DND-41 (cell line): ENCODE measurements around the gene ORM2.

Source experiments
- ATAC-seq: fragments of 200-7000 bp; cut with Tn5 transposase; 3 replicates; pipeline ENCODE4 v1.9.1; 2021; ENCODE audit warnings: low read depth; ENCODE audit not compliant: insufficient read depth
- DNase-seq: peaks from one replicate; pipeline ENCODE4 v3.0.0-alpha.2; 2020
- H2AFZ ChIP-seq: 2 replicates; pipeline ENCODE4 v1.6.0; 2012; ENCODE audit warnings: low read depth, low read length
- H3K27ac ChIP-seq: 2 replicates; pipeline ENCODE4 v1.5.1; 2012; ENCODE audit warnings: low read length, inconsistent platforms
- H3K27me3 ChIP-seq: fragments of 200-600 bp; sonication (generic); 2 replicates; pipeline ENCODE4 v1.6.0; 2012; ENCODE audit warnings: low read length, mild to moderate bottlenecking, inconsistent platforms; ENCODE audit not compliant: insufficient read depth, poor library complexity
- H3K36me3 ChIP-seq: 2 replicates; pipeline ENCODE4 v1.5.1; 2012; ENCODE audit warnings: low read length, inconsistent platforms; ENCODE audit not compliant: insufficient read depth
- H3K4me1 ChIP-seq: 2 replicates; pipeline ENCODE4 v1.5.1; 2012; ENCODE audit warnings: mild to moderate bottlenecking, low read length; ENCODE audit not compliant: insufficient read depth
- H3K4me2 ChIP-seq: 2 replicates; pipeline ENCODE4 v1.6.0; 2012; ENCODE audit warnings: mild to moderate bottlenecking, moderate library complexity, low read length, inconsistent platforms; ENCODE audit not compliant: insufficient read depth
- H3K4me3 ChIP-seq, 2 experiments: fragments of 200-600 bp in 1 of 2; shearing (Covaris generic) in 1 of 2; 2 replicates each; pipeline ENCODE4 v1.5.1; 2012 to 2016; ENCODE audit warnings: inconsistent platforms in 2 of 2, low read length in 2 of 2, mild to moderate bottlenecking in 2 of 2, low read depth in 1 of 2, moderate library complexity in 1 of 2
- H3K79me2 ChIP-seq: 2 replicates; pipeline ENCODE4 v1.6.0; 2012; ENCODE audit warnings: low read length, inconsistent platforms; ENCODE audit not compliant: insufficient read depth
- H3K9ac ChIP-seq: 2 replicates; pipeline ENCODE4 v1.6.0; 2012; ENCODE audit warnings: low read depth, mild to moderate bottlenecking, inconsistent platforms, low read length, moderate library complexity
- H3K9me3 ChIP-seq: 2 replicates; pipeline ENCODE4 v1.5.1; 2012; ENCODE audit warnings: low read length, moderate library complexity, mild to moderate bottlenecking, inconsistent platforms; ENCODE audit not compliant: insufficient read depth, severe bottlenecking
- H4K20me1 ChIP-seq: 2 replicates; pipeline ENCODE4 v1.6.0; 2012; ENCODE audit warnings: low read length; ENCODE audit not compliant: insufficient read depth
- CTCF ChIP-seq: IDR thresholded peaks from 2 replicates; pipeline ENCODE4 v1.5.1; 2012; ENCODE audit warnings: borderline replicate concordance, low read length, moderate library complexity, mild to moderate bottlenecking; ENCODE audit not compliant: poor library complexity, severe bottlenecking; ENCODE audit errors: extremely low read depth
- EZH2 ChIP-seq: IDR thresholded peaks from 3 replicates; pipeline ENCODE4 v1.6.1; 2012; ENCODE audit warnings: borderline replicate concordance, low read depth, mild to moderate bottlenecking, moderate library complexity, low read length, inconsistent platforms; ENCODE audit not compliant: severe bottlenecking

The ORM2 gene

GRCh38 chr9:114287001-114287762, 42.5 kb upstream of the ORM2 start:
- H4K20me1 ChIP-seq: no peaks in the 10 kb centered on the region
- no peaks in the 10 kb centered on the region for H3K4me1 ChIP-seq
- H3K4me3 ChIP-seq: no peak overlapping the region
- DNase-seq: no peak
- no peaks in the 10 kb centered on the region for H3K36me3 ChIP-seq
- H3K27ac ChIP-seq: no peak overlapping the region
- H2AFZ ChIP-seq: no peak overlapping the region
- H3K79me2 ChIP-seq: no peaks in the 10 kb centered on the region
- H3K4me2 ChIP-seq: no peak overlapping the region
- TF ChIP-seq EZH2 (no peak), CTCF (no peak)
- no peaks in the 10 kb centered on the region for H3K27me3 ChIP-seq
- no peak for ATAC-seq
- H3K9ac ChIP-seq: no peak overlapping the region
- no peaks in the 10 kb centered on the region for H3K9me3 ChIP-seq

GRCh38 chr9:114287763-114288192, 41.9 kb upstream of the ORM2 start:
- Histone ChIP-seq H3K27ac (no peak overlapping the region), H3K36me3 (no peaks in the 10 kb centered on the region), H3K27me3 (no peaks in the 10 kb centered on the region), H3K4me1 (no peaks in the 10 kb centered on the region), H3K9ac (no peak overlapping the region), H2AFZ (no peak overlapping the region), H3K4me3 (no peak overlapping the region), H4K20me1 (no peaks in the 10 kb centered on the region), H3K4me2 (no peak overlapping the region), H3K79me2 (no peaks in the 10 kb centered on the region), H3K9me3 (no peaks in the 10 kb centered on the region)
- DNase-seq: no peak
- TF ChIP-seq EZH2 (no peak), CTCF (no peak)
- ATAC-seq: no peak

- no peak overlapping the region for H3K27ac ChIP-seq
- H3K9ac ChIP-seq: no peak overlapping the region
- no peak overlapping the region for H3K4me3 ChIP-seq
- no peaks in the 10 kb centered on the region for H3K79me2 ChIP-seq
- H3K27me3 ChIP-seq: no peaks in the 10 kb centered on the region
- no peak for DNase-seq
- H3K4me1 ChIP-seq: no peaks in the 10 kb centered on the region
- ATAC-seq: no peak
- H3K4me2 ChIP-seq: no peak overlapping the region
- H3K9me3 ChIP-seq: no peaks in the 10 kb centered on the region
- no peak overlapping the region for H2AFZ ChIP-seq
- no peaks in the 10 kb centered on the region for H3K36me3 ChIP-seq
- no peak for TF ChIP-seq CTCF
- TF ChIP-seq EZH2: no peak
- no peaks in the 10 kb centered on the region for H4K20me1 ChIP-seq
These were observed 41.2 kb upstream of the ORM2 start for GRCh38 chr9:114288193-114289091.
